Large intestine (tissue), 3 donors: ENCODE results near the gene IKZF4. TPM values are rescaled to one million over a fixed set of nuclear protein-coding genes. Genes with fewer than 3 reads are reported as not detected.
A peak's percentile ranks its signal among the peaks of the same experiment; 100 is the strongest.

Experiments
- DNase-seq, 2 donors: peaks; one replicate each; pipeline versions ENCODE4 v3.0.0 to v3.0.0-alpha.2; 2013
- H3K27ac ChIP-seq: one replicate; pipeline ENCODE4 v1.5.1; 2013; ENCODE audit warnings: low read length
- H3K27me3 ChIP-seq: 2 replicates; pipeline ENCODE4 v1.6.1; 2013; ENCODE audit warnings: low read length; ENCODE audit not compliant: control insufficient read depth, insufficient read depth
- H3K36me3 ChIP-seq: 2 replicates; pipeline ENCODE4 v1.6.1; 2013; ENCODE audit warnings: low read length; ENCODE audit not compliant: control insufficient read depth, insufficient read depth
- H3K4me1 ChIP-seq: one replicate; pipeline ENCODE4 v1.6.1; 2013; ENCODE audit warnings: low read length; ENCODE audit not compliant: control insufficient read depth, insufficient read depth
- H3K4me3 ChIP-seq: one replicate; pipeline ENCODE4 v1.5.1; 2013; ENCODE audit warnings: low read length
- H3K9me3 ChIP-seq: one replicate; pipeline ENCODE4 v1.6.1; 2013; ENCODE audit warnings: mild to moderate bottlenecking, low read depth, low read length, moderate library complexity; ENCODE audit not compliant: control insufficient read depth
- WGBS: methylation state at CpG from one replicate; pipeline ENCODE4 v1.1.5; 2013; ENCODE audit warnings: low lambda C conversion rate; ENCODE audit not compliant: insufficient coverage; 5-methylcytosine and 5-hydroxymethylcytosine counted together
- polyA plus RNA-seq: library from polyadenylated mRNA; unstranded; fragments of 120-200 nt; gene quantifications from one replicate; pipeline ENCODE4 v1.2.1, GENCODE V29; 2013

Gene IKZF4
- polyA plus RNA-seq, 1 donor = 13.5 TPM

DNA sequence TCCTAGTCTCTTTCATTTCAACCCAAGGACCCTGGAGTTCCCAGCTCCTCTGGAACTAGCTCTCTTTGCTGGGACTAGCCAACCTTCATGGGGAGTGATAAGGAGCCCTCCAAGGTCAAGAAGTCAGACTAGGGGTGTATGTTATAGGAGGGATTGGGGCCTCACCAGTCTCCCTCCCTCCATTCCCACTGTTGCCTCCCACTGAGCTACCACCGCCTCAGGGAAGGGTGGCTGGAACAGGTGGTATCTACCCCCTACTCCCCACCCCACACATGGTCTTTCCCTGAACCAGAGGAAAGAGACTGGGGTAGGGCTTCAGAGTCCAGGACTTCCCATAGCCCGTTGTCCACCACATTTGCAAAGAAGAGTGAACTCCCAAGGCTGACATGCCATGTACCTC lies 61.5 kb downstream of the IKZF4 start:
- peaks cover 30% of the 10 kb centered on the region for H3K4me1 ChIP-seq
- H3K36me3 ChIP-seq = peaks cover 35% of the 10 kb centered on the region
- H3K4me3 ChIP-seq = peak overlapping the region; percentile 25

DNA sequence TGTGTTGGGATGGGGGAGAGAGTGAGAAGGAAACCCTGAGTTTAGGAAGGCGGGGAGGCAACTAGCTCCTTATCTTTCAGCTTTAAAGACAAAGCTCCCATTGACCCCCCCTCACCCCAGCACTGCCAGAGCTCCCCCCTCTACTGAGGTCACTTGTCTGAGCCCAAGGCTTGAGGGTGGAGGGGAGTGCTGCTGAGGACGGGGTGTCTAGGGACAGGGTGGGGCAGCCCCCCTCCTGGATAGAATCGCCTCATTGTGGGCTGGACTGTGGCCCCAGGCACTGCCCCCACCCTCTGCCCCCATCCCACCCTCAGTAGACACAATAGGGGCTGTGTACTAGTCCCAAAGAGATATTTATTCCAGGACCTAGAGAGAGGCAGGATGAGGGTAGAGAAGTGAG lies 62.1 kb downstream of the IKZF4 start:
- peaks cover 30% of the 10 kb centered on the region for H3K4me1 ChIP-seq
- peaks cover 41% of the 10 kb centered on the region for H3K36me3 ChIP-seq
- H3K27ac ChIP-seq = peak overlapping the region; percentile 83
- H3K9me3 ChIP-seq = no peaks in the 10 kb centered on the region
- DNase-seq = peak in 1 of 2 donors; percentile 49
- peak overlapping the region; percentile 25 for H3K4me3 ChIP-seq
- no CpG with 5 or more reads among the region's 3 CpGs for WGBS
- H3K27me3 ChIP-seq = peaks cover 9% of the 10 kb centered on the region

More for the DNA sequence above, 61.5 kb downstream of the IKZF4 start:
- no CpG with 5 or more reads among the region's 2 CpGs for WGBS
- H3K9me3 ChIP-seq = no peaks in the 10 kb centered on the region
- DNase-seq = no peak
- H3K27me3 ChIP-seq = peaks cover 9% of the 10 kb centered on the region
- H3K27ac ChIP-seq = peak overlapping the region; percentile 83

DNA sequence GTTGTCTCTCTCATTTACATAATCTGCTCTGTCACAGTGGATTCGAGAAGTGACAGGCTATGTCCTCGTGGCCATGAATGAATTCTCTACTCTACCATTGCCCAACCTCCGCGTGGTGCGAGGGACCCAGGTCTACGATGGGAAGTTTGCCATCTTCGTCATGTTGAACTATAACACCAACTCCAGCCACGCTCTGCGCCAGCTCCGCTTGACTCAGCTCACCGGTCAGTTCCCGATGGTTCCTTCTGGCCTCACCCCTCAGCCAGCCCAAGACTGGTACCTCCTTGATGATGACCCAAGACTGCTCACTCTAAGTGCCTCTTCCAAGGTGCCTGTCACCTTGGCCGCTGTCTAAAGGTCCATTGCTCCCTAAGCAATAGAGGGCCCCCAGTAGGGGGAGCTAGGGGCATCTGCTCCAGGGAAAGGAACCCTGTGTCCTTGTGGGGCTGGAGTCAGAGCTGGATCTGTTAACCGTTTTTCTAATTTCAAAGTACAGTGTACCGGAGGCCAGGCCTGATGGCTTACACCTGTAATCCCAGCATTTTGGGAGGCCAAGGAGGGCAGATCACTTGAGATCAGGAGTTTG lies 64.2 kb downstream of the IKZF4 start:
- Histone ChIP-seq H3K4me3 (no peak overlapping the region), H3K27ac (peak overlapping the region; percentile 44), H3K27me3 (peaks cover 9% of the 10 kb centered on the region), H3K9me3 (no peaks in the 10 kb centered on the region), H3K36me3 (peaks cover 52% of the 10 kb centered on the region), H3K4me1 (peaks cover 27% of the 10 kb centered on the region)
- WGBS = no CpG with 5 or more reads among the region's 15 CpGs
- peak; percentile 54 to 75 for DNase-seq

DNA sequence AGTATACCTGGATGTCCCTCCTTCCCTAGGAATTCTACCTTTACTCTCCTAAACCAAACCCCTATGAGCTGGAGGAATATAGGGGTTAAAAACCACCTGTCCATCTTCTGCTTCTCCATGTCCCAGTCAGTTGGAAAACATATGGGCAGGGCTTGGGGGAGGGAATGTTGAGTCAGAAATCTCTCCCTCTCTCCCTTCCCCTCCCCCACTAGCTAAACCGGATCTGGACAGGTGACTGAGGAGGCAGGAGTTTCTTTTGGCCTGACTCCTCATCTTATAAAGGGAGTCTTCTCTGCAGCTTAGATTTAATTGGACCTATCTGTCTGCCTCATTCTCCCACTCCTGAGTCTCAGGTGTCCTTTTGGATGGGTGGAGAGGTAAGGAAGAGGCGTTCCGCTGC lies 65.3 kb downstream of the IKZF4 start:
- Histone ChIP-seq H3K4me3 (no peak overlapping the region), H3K27ac (no peak overlapping the region), H3K27me3 (no peaks in the 10 kb centered on the region), H3K36me3 (peaks cover 56% of the 10 kb centered on the region), H3K4me1 (peaks cover 27% of the 10 kb centered on the region), H3K9me3 (no peaks in the 10 kb centered on the region)
- no peak for DNase-seq
- WGBS = 100% methylated on average over 2 of the region's 3 CpGs

DNA sequence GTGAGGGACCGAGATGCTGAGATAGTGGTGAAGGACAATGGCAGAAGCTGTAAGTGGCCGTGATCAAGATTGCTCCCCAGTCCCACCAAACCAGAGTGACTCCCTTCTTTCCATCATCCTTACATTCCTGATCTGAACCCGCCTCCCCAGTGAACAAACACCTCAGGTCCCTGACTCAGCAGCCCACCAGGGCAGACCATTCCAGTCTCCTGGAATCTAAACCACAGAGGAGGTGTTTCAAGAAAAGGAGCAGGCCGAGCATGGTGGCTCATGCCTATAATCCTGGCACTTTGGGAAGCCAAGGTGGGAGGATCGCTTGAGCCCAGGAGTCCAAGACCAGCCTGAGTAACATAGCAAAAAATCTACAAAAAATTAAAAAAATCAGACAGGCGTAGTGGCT lies 65.8 kb downstream of the IKZF4 start:
- no peak overlapping the region for H3K27ac ChIP-seq
- no peak for DNase-seq
- no CpG with 5 or more reads among the region's 6 CpGs for WGBS
- no peaks in the 10 kb centered on the region for H3K27me3 ChIP-seq
- peaks cover 27% of the 10 kb centered on the region for H3K4me1 ChIP-seq
- no peaks in the 10 kb centered on the region for H3K9me3 ChIP-seq
- peaks cover 59% of the 10 kb centered on the region for H3K36me3 ChIP-seq
- no peak overlapping the region for H3K4me3 ChIP-seq

DNA sequence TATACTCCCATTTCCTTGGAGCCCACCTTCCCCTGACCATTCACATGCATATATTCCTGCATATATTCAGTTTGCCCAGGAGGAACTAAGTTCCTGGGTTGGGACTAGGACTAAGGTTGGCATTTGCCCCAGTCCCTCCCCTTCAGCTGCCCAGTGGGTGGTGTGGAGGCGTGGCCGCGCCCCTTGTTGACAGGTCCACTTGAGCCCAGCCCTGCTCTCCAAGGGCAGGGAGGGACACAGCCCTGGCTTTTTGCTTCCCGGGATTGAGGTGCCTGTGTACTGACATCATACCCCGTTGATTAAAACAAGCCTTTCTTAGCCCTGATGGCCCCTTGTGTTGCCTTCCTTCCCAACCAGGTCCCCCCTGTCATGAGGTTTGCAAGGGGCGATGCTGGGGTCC lies 66.4 kb downstream of the IKZF4 start:
- DNase-seq = no peak
- H3K4me3 ChIP-seq = no peak overlapping the region
- no peaks in the 10 kb centered on the region for H3K9me3 ChIP-seq
- H3K27me3 ChIP-seq = no peaks in the 10 kb centered on the region
- no CpG with 5 or more reads among the region's 6 CpGs for WGBS
- H3K36me3 ChIP-seq = peaks cover 62% of the 10 kb centered on the region
- no peak overlapping the region for H3K27ac ChIP-seq
- peaks cover 27% of the 10 kb centered on the region for H3K4me1 ChIP-seq

Other genes starting within 250 kb of the IKZF4 start
- 71.4 TPM for gene SARNP, start 203.3 kb upstream of the IKZF4 start, polyA plus RNA-seq
- 31.4 TPM for gene ORMDL2, start 203.0 kb upstream of the IKZF4 start, polyA plus RNA-seq
- 28.9 TPM for gene DNAJC14, start 191.5 kb upstream of the IKZF4 start, polyA plus RNA-seq
- 2.5 TPM for gene MMP19, start 178.1 kb upstream of the IKZF4 start, polyA plus RNA-seq
- gene PYM1, start 93.1 kb upstream of the IKZF4 start, polyA plus RNA-seq = 30.6 TPM
- gene DGKA, start 89.9 kb upstream of the IKZF4 start, polyA plus RNA-seq = 17.4 TPM
- 5.7 TPM for gene PMEL, start 55.0 kb upstream of the IKZF4 start, polyA plus RNA-seq
- gene CDK2, start 54.2 kb upstream of the IKZF4 start, polyA plus RNA-seq = 55.5 TPM
- 112 TPM for gene RAB5B, start 47.0 kb upstream of the IKZF4 start, polyA plus RNA-seq
- gene SUOX, start 23.8 kb upstream of the IKZF4 start, polyA plus RNA-seq = 44.1 TPM
- gene RPS26, start 20.9 kb downstream of the IKZF4 start, polyA plus RNA-seq = 232 TPM
- gene ERBB3, start 59.1 kb downstream of the IKZF4 start, polyA plus RNA-seq = 326 TPM
- gene PA2G4, start 83.5 kb downstream of the IKZF4 start, polyA plus RNA-seq = 131 TPM
- 5,871 TPM for gene RPL41, start 95.6 kb downstream of the IKZF4 start, polyA plus RNA-seq
- gene ZC3H10, start 97.2 kb downstream of the IKZF4 start, polyA plus RNA-seq = 4.5 TPM
- gene ESYT1, start 107.2 kb downstream of the IKZF4 start, polyA plus RNA-seq = 42.7 TPM
- 59.5 TPM for gene MYL6B, start 131.5 kb downstream of the IKZF4 start, polyA plus RNA-seq
- gene MYL6, start 137.3 kb downstream of the IKZF4 start, polyA plus RNA-seq = 1,754 TPM
- gene SMARCC2, start 168.4 kb downstream of the IKZF4 start, polyA plus RNA-seq = 70.7 TPM
- gene RNF41, start 200.9 kb downstream of the IKZF4 start, polyA plus RNA-seq = 32.2 TPM
- gene NABP2, start 203.3 kb downstream of the IKZF4 start, polyA plus RNA-seq = 29.1 TPM
- 524 TPM for gene SLC39A5, start 209.0 kb downstream of the IKZF4 start, polyA plus RNA-seq
- 25.1 TPM for gene ANKRD52, start 237.3 kb downstream of the IKZF4 start, polyA plus RNA-seq
- 12.1 TPM for gene COQ10A, start 245.9 kb downstream of the IKZF4 start, polyA plus RNA-seq